ENCODE results near the gene PSMB7.

- TF ChIP-seq CTCF (tag by site-specific recombination; IDR thresholded peaks at IDR 0.05): no peak
- no peak for TF ChIP-seq PATZ1 (tag by site-specific recombination; IDR thresholded peaks at IDR 0.05)
- no peak for TF ChIP-seq ZBTB8A (tag by site-specific recombination; IDR thresholded peaks at IDR 0.05)
- no peak for TF ChIP-seq ZNF423 (tag by site-specific recombination; IDR thresholded peaks at IDR 0.05)
- TF ChIP-seq ZBTB26 (tag by site-specific recombination; optimal IDR thresholded peaks at IDR 0.05): no peak
- no peak for TF ChIP-seq AEBP2 (tag by site-specific recombination; IDR thresholded peaks at IDR 0.05; ENCODE audit: borderline replicate concordance)
- TF ChIP-seq ZNF433 (tag by site-specific recombination; IDR thresholded peaks at IDR 0.05; ENCODE audit: low read depth): no peak
Measured at GRCh38 chr9:124423591-124423990, 8.3 kb upstream of the PSMB7 start.

All from HEK293 (cell line).